T-helper 2 cell treated with Interferon-gamma antibody and Interleukin-4, amounts not matched to agents 5 μg/mL and 100 μg/mL, for 36 hours (primary cell): ENCODE measurements around the gene PTX4.
A peak's percentile ranks its signal among the peaks of the same experiment; 100 is the strongest.

Experiments
- DNase-seq: peaks from one replicate; pipeline ENCODE4 v3.0.0; 2021; ENCODE audit warnings: low spot score
- H3K27ac Mint-ChIP-seq: one replicate; pipeline ENCODE4 v1.8.0; 2021; ENCODE audit warnings: mild to moderate bottlenecking, mixed read lengths
- H3K27me3 Mint-ChIP-seq: one replicate; pipeline ENCODE4 v1.8.0; 2021; ENCODE audit warnings: low read depth, mixed read lengths
- H3K36me3 Mint-ChIP-seq: one replicate; pipeline ENCODE4 v1.8.0; 2021; ENCODE audit warnings: low read depth, mixed read lengths
- H3K4me1 Mint-ChIP-seq: one replicate; pipeline ENCODE4 v1.8.0; 2021; ENCODE audit warnings: low read depth, mixed read lengths
- H3K4me3 Mint-ChIP-seq: one replicate; pipeline ENCODE4 v1.8.0; 2022; ENCODE audit warnings: mild to moderate bottlenecking, moderate library complexity, mixed read lengths
- H3K9me3 Mint-ChIP-seq: one replicate; pipeline ENCODE4 v1.8.0; 2021; ENCODE audit warnings: mixed read lengths

The PTX4 gene

DNA sequence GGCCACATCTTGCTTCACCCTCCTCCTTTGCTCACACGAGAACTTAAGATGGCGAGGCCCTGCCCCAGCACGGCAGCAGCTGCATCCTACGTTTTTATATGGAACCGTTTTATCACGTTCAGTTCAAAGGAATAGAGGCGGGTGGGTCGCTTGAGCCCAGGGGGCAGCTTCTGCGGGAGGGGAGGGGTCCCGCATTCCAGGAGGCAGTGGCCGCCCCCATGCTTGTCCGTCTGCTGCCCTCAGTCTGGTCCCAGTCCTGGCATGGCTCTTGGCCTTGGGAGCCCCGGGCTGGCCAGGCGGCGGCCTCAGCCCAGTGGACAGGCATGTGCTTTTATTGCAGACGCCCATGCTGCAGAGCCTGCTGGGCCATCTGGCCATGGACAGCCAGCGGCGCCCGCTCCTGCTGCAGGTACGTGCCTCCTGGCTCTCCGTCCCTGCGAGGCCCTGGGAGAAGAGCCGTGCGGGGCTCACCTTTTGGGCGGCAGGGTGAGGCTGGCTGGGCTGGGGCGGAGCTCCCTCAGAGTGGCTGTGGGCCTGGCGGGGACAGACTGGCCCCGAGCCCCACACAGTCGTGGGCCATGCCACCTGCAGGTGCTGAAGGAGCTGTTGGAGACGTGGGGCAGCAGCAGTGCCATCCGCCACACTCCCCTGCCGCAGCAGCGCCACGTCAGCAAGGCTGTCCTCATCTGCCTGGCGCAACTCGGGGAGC lies 11.2 kb upstream of the PTX4 start:
- H3K27me3 Mint-ChIP-seq = no peaks in the 10 kb centered on the region
- H3K9me3 Mint-ChIP-seq = no peaks in the 10 kb centered on the region
- peaks cover 22% of the 10 kb centered on the region for H3K36me3 Mint-ChIP-seq
- no peak overlapping the region for H3K4me3 Mint-ChIP-seq
- H3K27ac Mint-ChIP-seq = no peak overlapping the region
- no peaks in the 10 kb centered on the region for H3K4me1 Mint-ChIP-seq
- no peak for DNase-seq

DNA sequence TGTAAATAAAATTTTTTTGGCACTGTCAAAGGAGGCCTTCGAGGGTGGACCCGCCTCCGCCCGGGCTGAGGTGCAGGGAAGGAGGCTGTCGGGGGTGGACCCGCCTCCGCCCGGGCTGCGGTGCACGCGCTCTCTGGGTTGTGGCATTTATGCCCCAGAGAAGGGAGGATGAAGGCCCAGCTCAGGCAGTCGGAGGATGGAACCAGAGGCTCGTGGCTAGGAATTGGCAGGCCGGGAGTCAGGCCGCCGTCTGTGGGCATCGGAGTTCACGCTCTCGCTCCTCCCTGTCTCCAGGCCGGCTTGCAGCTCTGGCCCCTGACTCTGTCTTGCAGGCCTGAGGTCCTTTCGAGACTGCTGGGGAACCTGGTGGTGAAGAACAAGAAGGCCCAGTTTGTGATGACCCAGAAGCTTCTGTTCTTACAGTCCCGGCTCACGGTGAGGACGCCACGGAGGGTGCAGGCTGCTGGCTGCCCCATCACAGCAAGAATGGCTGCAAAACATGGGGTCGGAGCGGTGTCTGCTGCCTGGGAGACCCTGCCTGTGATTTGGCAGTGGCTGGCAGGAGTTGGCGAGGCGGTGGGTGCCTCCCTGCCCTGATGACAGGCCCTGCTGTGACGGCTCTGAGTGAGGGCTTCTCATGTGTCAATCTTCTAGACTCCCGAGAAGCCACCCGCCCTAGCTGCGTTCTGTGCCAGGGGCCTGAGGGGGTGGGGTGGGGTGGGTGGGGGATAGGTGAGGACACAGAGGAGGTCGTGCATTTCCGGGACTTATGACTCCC lies 10.3 kb upstream of the PTX4 start:
- no peaks in the 10 kb centered on the region for H3K4me1 Mint-ChIP-seq
- no peak overlapping the region for H3K27ac Mint-ChIP-seq
- no peaks in the 10 kb centered on the region for H3K9me3 Mint-ChIP-seq
- H3K36me3 Mint-ChIP-seq = peaks cover 22% of the 10 kb centered on the region
- no peak for DNase-seq
- H3K4me3 Mint-ChIP-seq = no peak overlapping the region
- H3K27me3 Mint-ChIP-seq = no peaks in the 10 kb centered on the region

DNA sequence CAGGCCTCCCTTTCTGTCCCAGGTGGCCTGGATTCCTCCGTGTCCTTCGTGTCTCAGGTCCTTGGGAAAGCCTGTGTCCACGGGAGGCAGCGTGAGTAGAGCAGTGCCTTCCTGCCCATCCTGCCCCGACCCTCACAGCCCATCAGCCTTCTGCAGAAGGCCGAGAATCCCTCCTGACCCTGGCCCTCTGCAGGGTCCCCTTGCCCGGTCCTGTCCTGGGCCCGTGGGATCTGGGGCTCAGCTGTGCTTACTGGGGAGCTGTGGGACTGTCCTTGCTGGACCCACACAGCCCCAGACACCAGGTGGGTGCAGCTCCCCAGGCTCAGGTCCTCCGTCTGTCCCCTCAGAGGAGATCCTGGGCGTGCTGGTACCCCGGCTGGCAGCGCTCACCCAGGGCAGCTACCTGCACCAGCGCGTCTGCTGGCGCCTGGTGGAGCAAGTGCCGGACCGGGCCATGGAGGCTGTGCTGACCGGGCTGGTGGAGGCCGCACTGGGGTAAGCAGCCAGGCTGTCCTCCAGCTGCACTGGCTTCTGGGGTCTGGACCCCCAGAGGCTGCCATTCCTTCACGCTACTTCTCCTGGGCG lies 8.4 kb upstream of the PTX4 start:
- H3K9me3 Mint-ChIP-seq = no peaks in the 10 kb centered on the region
- no peak overlapping the region for H3K27ac Mint-ChIP-seq
- no peaks in the 10 kb centered on the region for H3K27me3 Mint-ChIP-seq
- H3K36me3 Mint-ChIP-seq = peaks cover 16% of the 10 kb centered on the region
- peaks cover 10% of the 10 kb centered on the region for H3K4me1 Mint-ChIP-seq
- no peak overlapping the region for H3K4me3 Mint-ChIP-seq
- DNase-seq = no peak

DNA sequence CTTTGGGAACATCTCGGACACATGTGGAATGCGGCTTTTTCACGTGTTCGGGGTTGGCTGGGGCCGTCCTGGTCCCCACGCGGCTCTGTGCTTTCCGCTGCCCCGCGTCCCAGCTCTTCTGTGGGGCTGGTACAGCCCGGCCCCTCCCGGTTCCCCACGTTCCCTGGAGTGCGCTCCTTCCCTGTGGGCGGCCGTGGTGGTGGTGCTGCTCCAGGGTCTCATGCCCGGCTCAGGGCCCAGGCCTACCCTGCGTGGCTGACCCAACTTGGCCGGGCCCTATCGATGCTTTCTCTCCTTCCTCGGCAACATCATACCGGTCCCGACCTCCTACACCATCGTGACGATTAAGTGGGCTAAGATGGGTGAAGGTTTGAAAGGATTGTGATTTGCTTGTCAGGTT lies 7.7 kb upstream of the PTX4 start:
- Mint-ChIP-seq H3K27ac (no peak overlapping the region), H3K36me3 (peaks cover 16% of the 10 kb centered on the region), H3K27me3 (no peaks in the 10 kb centered on the region), H3K4me1 (peaks cover 10% of the 10 kb centered on the region), H3K9me3 (no peaks in the 10 kb centered on the region), H3K4me3 (no peak overlapping the region)
- DNase-seq = no peak

DNA sequence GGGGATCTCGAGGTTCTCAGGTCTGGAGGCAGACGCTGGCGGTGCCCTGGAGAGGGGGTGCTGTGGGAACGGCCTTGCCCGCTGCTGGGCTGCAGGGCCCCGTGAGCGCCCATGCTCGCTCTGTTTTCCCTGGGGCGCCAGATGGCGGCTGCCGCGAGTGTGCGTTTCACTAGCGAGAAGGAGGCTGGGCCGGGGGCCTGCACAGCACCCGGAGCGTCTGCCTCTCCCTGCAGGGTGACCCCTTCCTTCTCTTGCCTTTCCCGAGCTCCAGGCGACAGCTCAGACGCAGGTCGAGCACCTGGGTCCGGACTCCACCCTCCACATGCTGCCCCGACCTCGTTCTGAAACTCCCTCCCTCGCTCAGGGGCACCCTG lies 7.1 kb upstream of the PTX4 start:
- Mint-ChIP-seq H3K36me3 (peaks cover 15% of the 10 kb centered on the region), H3K27me3 (no peaks in the 10 kb centered on the region), H3K4me3 (no peak overlapping the region), H3K4me1 (peaks cover 10% of the 10 kb centered on the region), H3K27ac (no peak overlapping the region), H3K9me3 (no peaks in the 10 kb centered on the region)
- DNase-seq = no peak

DNA sequence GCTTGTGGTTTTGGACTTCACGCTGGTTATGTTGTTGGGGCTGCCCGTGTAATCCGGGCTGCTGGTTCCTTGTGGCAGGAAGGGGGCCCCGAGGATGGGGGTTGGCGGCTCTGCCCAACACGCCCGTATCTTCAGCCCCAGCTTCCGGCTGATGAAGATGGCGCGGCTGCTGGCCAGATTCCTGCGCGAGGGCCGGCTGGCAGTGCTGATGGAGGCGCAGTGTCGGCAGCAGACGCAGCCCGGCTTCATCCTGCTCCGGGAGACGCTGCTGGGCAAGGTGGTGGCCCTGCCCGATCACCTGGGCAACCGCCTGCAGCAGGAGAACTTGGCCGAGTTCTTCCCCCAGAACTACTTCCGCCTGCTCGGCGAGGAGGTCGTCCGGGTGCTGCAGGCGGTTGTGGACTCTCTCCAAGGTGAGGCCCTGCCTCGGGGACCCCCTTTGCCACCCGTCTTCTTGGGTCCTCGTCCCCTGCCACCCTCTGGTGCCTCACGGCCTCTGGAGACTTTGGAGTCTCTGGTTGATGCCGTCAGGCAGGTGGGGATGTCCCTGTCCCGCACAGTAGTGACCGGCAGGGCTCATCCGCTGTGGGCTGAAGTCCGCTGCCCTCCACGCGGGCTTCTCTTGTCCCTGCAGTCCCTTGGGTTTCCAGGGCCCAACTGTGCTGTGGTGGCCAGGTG lies 6.6 kb upstream of the PTX4 start:
- no peak overlapping the region for H3K27ac Mint-ChIP-seq
- H3K4me1 Mint-ChIP-seq = peaks cover 10% of the 10 kb centered on the region
- H3K4me3 Mint-ChIP-seq = peak overlapping the region; percentile 43
- DNase-seq = no peak
- no peaks in the 10 kb centered on the region for H3K9me3 Mint-ChIP-seq
- no peaks in the 10 kb centered on the region for H3K27me3 Mint-ChIP-seq
- H3K36me3 Mint-ChIP-seq = peaks cover 15% of the 10 kb centered on the region

DNA sequence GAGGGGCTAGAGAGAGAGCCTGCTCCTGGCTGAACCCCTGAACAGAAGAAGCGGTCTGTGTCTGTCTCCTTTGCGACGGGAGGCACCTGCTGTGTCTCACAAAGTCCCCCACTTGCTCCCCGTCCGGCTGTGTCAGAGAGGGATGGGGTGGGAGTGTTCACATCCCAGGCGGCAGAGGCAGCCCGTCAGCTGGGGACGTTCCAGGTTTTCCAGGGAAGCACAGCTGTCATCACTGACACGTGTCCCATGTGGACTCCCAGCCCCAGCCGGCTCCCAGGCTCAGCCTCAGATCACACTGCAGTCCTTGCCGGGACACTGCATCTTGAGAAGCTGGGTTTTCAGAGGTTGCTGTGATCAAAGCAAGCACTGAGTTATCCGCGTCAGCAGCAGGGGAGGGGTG lies 6.0 kb upstream of the PTX4 start:
- Mint-ChIP-seq H3K9me3 (no peaks in the 10 kb centered on the region), H3K4me3 (peak overlapping the region; percentile 91), H3K27ac (no peak overlapping the region), H3K36me3 (peaks cover 15% of the 10 kb centered on the region), H3K4me1 (peaks cover 10% of the 10 kb centered on the region), H3K27me3 (no peaks in the 10 kb centered on the region)
- no peak for DNase-seq

DNA sequence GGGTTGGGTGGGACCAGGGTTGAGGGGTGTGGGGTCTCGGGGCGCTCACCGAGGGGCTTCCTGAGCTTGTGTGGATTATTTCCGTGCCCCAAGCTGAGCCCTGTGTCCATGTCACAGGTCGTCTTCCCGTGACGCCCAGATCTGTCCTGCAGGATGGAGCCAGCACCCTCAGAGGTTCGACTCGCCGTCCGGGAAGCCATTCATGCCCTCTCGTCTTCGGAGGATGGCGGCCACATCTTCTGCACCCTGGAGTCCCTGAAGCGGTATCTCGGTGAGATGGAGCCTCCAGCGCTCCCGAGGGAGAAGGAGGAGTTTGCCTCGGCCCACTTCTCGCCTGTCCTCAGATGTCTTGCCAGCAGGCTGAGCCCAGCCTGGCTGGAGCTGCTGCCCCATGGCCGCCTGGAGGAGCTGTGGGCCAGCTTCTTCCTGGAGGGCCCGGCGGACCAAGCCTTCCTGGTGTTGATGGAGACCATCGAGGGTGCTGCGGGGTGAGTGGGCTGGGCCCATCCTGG lies 5.4 kb upstream of the PTX4 start:
- Mint-ChIP-seq H3K4me3 (peak overlapping the region; percentile 91), H3K4me1 (peaks cover 10% of the 10 kb centered on the region), H3K36me3 (peaks cover 15% of the 10 kb centered on the region), H3K27ac (peak overlapping the region; percentile 83), H3K27me3 (no peaks in the 10 kb centered on the region), H3K9me3 (no peaks in the 10 kb centered on the region)
- DNase-seq = no peak

DNA sequence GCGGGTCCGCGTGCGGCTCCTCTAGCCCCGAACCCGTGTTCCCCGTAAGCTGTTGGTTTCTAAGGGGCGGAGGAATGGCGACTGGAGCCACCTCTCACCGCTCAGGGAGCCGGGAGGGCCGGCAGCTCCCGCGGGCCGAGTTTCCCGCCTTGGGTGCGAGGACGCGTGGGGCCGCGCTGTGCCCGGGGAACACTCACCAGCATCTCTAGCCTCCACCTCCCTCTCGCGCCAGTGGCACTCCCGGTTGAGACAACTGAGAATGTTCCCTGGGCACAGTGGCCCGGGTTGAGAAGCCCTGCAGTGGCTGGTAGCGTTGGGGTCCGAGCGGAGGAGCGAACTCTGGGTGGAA lies 5.0 kb upstream of the PTX4 start:
- H3K36me3 Mint-ChIP-seq = peaks cover 14% of the 10 kb centered on the region
- H3K27ac Mint-ChIP-seq = peak overlapping the region; percentile 83
- DNase-seq = peak; percentile 13
- H3K27me3 Mint-ChIP-seq = no peaks in the 10 kb centered on the region
- peak overlapping the region; percentile 91 for H3K4me3 Mint-ChIP-seq
- peaks cover 10% of the 10 kb centered on the region for H3K4me1 Mint-ChIP-seq
- H3K9me3 Mint-ChIP-seq = no peaks in the 10 kb centered on the region

DNA sequence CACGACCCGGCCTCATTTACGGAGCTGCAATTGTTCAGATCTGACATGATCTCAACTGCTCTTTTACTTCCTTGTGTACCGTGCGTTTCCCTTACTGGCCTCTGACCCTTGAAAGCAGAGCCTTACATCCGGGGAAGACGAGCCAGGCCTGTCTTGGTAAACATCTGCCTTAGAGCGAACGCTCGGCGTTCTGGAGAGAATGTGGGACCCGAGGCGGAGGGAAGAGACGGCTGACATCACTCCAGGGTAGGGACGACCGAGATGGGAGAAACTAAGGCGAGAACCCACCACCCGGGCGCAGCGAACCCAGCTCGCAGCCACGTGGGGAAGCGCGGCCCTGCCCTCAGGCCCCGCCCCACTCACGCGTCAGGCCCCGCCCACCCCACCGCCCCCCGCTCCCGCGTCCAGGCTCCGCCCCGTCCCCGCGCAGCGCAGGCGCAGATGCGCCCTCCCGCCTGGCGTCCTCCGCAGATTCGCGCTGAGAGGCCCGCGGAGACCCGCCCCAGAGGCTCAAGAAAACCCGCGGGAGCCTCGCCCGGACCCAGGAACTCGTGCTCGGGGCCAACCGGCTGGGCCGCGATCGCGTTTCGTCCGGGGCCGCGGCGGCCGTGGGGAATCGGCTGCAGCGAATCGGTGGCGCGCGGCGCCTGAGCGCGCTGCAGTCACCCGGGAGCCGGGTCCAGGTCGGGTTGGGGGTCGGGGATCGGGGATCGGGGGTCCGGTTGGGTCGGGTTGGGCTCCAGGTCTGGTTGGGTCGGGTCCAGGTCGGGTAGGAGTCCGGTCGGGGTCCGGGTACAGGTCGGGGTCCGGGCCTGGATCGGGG lies 4.4 kb upstream of the PTX4 start, which contains the start of gene TELO2:
TSS of gene TELO2 (plus strand) at position 438 of the 823 bp plus-strand sequence. CDS start 922 bp downstream, outside the sequence.
- no peaks in the 10 kb centered on the region for H3K27me3 Mint-ChIP-seq
- peak within 1 kb of the TSS; percentile 99 for H3K27ac Mint-ChIP-seq
- peaks cover 10% of the 10 kb centered on the region for H3K4me1 Mint-ChIP-seq
- peak; percentile 88 for DNase-seq
- peak within 1 kb of the TSS; percentile 91 for H3K4me3 Mint-ChIP-seq
- no peaks in the 10 kb centered on the region for H3K9me3 Mint-ChIP-seq
- H3K36me3 Mint-ChIP-seq = peaks cover 10% of the 10 kb centered on the region

DNA sequence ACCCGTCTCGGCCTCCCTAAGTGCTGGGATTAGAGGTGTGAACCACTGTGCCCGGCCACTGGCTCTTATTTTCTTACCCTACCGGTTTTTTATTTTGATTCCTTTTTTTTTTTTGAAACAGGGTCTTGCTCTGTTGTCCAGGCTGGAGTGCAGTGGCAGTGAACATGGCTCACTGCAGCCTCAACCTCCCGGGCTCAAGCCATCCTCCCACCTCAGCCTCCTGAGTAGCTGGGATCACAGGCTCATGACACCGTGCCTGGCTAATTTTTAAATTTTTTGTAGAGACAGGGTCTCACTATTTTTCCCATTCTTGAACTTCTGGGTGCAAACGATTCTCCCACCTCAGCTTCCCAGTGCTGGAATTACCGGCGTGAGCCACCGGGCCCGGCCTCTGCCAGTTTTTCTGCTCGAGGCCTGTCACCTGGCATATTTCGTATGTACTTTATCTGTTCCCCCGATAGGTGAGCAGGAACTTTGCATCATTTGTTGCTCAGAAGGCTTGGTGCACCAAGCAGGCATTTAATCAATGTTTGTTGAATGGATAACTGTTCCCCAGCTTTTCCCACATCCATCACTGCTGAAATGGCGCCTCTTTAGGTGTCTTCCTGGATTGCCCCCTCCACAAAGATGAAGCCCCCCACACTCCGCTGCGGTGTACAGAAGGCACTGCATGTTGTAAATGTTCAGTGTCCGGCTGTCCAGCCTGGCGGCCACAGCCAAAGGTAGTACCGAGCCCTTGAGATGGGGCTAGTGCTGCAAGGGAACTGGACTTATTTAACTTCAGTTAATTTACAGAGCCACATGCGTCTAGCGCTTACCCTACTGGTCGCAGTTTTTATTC lies 3.6 kb upstream of the PTX4 start:
- H3K27me3 Mint-ChIP-seq = no peaks in the 10 kb centered on the region
- no peak for DNase-seq
- peaks cover 9% of the 10 kb centered on the region for H3K36me3 Mint-ChIP-seq
- peaks cover 10% of the 10 kb centered on the region for H3K4me1 Mint-ChIP-seq
- peak overlapping the region; percentile 88 for H3K4me3 Mint-ChIP-seq
- H3K9me3 Mint-ChIP-seq = no peaks in the 10 kb centered on the region
- H3K27ac Mint-ChIP-seq = peak overlapping the region; percentile 99

DNA sequence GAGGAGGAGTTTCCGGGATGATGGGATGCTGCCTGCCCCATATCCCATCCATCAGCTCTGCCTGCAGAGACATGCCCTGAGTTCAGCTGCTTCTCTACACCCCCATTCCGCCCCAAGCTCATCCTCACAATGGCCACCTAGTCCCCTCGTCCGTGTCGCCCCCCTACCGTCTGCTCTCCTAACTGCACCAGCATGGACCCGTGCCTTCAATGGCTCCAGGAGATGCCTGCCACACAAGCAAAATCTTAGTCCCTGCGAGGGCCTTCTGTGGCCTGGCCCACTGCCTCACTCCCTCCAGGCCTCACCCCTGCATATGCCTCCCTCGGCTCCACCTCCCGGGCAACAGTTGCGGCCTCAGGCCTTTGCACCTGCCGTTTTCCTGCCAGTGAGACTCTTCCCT lies 2.6 kb upstream of the PTX4 start:
- no peak overlapping the region for H3K4me3 Mint-ChIP-seq
- H3K4me1 Mint-ChIP-seq = peaks cover 10% of the 10 kb centered on the region
- no peaks in the 10 kb centered on the region for H3K9me3 Mint-ChIP-seq
- no peaks in the 10 kb centered on the region for H3K27me3 Mint-ChIP-seq
- H3K27ac Mint-ChIP-seq = no peak overlapping the region
- DNase-seq = no peak
- H3K36me3 Mint-ChIP-seq = peaks cover 2% of the 10 kb centered on the region
